Motor neuron (in vitro differentiated cells): ENCODE results near the gene SETD1B. TPM values are rescaled to one million over a fixed set of nuclear protein-coding genes. Genes with fewer than 3 reads are reported as not detected.
"Not testable (repeated sequence)": the region's sequence is repeated elsewhere in the genome, so short reads cannot be mapped to it uniquely, and the experiment has no call there.

Experiments used
- ATAC-seq, 8 experiments: fragments of 200-7000 bp; cut with Tn5 transposase; replicated peaks in 6 of 8; 2 replicates each; pipeline ENCODE4 v1.8.0; 2021; ENCODE audit warnings: mild to moderate bottlenecking in 8 of 8, moderate library complexity in 8 of 8
- H3K27ac ChIP-seq, 2 donors: fragments of 250-450 bp; sonication (Bioruptor Pico); 2 replicates each; pipeline ENCODE4 v1.9.0; 2021; ENCODE audit warnings: antibody characterized with exemption in 2 of 2, mild to moderate bottlenecking in 2 of 2, moderate library complexity in 1 of 2
- H3K4me1 ChIP-seq, 2 donors: fragments of 250-450 bp; sonication (Bioruptor Pico); replicated peaks in 1 of 2; 2 replicates each; pipeline ENCODE4 v1.6.1; 2021; ENCODE audit warnings: antibody characterized with exemption in 2 of 2, mild to moderate bottlenecking in 2 of 2, moderate library complexity in 1 of 2
- H3K4me3 ChIP-seq, 5 donors: fragments of 250-450 bp; sonication (Bioruptor Pico); 2 replicates each; pipeline ENCODE4 v1.9.0; 2021; ENCODE audit warnings: antibody characterized with exemption in 5 of 5, mild to moderate bottlenecking in 5 of 5, moderate library complexity in 4 of 5
- WGBS, 10 experiments: fragments of 450-650 bp; shearing (Covaris generic); methylation state at CpG; one replicate each; pipeline ENCODE4 v1.0.0; 2022; 5-methylcytosine and 5-hydroxymethylcytosine counted together
- in situ Hi-C, 9 experiments: fragments of 400-800 bp; cut with MboI; loops; one replicate each; pipeline ENCODE4 v1.15.0; 2021; ENCODE audit warnings: low sequenced_read_pairs in 9 of 9, low pct_unique_long_range_greater_than_20kb in 2 of 9; ENCODE audit not compliant: unreplicated experiment in 9 of 9
- total RNA-seq, 8 experiments: library from RNA; unstranded; fragments of 300-600 nt; gene quantifications; 2 replicates each; pipeline versions ENCODE4 v1.2.3 to v1.2.4, GENCODE V29; 2022

The SETD1B gene
- total RNA-seq, 8 experiments from 2014 or later = 3.1 to 16.2 (median 5.0) TPM

- in situ Hi-C loops = no loop called here
- 55 to 87% (median 70%) methylated on average over 1 to 8 of the region's 13 CpGs; no CpG with 5 or more reads in 2 of the 10 experiments for WGBS, 10 experiments
- H3K27ac ChIP-seq = no peak overlapping the region
- peaks cover 0 to 3% of the 10 kb centered on the region in 2 donors for H3K4me1 ChIP-seq
- no peak for ATAC-seq
- no peak overlapping the region for H3K4me3 ChIP-seq
These were observed 39.6 kb downstream of the SETD1B start for GRCh38 chr12:121843236-121843982.

GRCh38 chr12:121845701-121846100 lies 41.9 kb downstream of the SETD1B start:
- Histone ChIP-seq H3K4me3 (no peak overlapping the region), H3K4me1 (no peaks in the 10 kb centered on the region), H3K27ac (no peak overlapping the region)
- no peak for ATAC-seq
- in situ Hi-C loops = no loop called here
- 78 to 100% (median 100%) methylated on average over 1 of the region's 1 CpG; no CpG with 5 or more reads in 5 of the 10 experiments for WGBS, 10 experiments

GRCh38 chr12:121849211-121849610 lies 45.4 kb downstream of the SETD1B start:
- no peak for ATAC-seq
- no peak overlapping the region for H3K27ac ChIP-seq
- no peaks in the 10 kb centered on the region for H3K4me1 ChIP-seq
- no peak overlapping the region for H3K4me3 ChIP-seq
- in situ Hi-C loops = no loop called here
- WGBS, 10 experiments = 80 to 100% (median 94%) methylated on average over 1 to 6 of the region's 6 CpGs; no CpG with 5 or more reads in 2 of the 10 experiments

DNA sequence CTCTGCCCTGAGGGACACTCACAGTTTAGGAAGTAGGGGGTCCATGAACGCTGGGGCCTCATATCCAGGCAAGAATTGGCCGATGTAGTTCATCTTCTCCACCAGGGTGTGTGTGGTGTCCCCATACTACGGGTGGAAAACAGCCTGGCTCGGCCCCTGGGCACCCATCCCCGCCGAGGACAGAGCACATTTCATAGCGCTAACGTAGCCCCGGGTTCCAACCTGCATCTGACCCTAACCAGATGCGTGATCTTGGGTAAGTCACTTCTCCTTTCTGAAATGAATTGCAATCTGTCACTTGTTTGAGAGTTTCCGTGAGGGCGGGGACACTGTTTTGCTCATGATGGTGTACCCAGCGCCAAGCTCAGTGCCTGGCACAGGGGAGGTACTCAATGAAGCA lies 45.9 kb downstream of the SETD1B start:
- H3K4me3 ChIP-seq = no peak overlapping the region
- ATAC-seq = no peak
- 85 to 100% (median 92%) methylated on average over 1 to 5 of the region's 13 CpGs; no CpG with 5 or more reads in 6 of the 10 experiments for WGBS, 10 experiments
- no peaks in the 10 kb centered on the region for H3K4me1 ChIP-seq
- in situ Hi-C loops = no loop called here
- no peak overlapping the region for H3K27ac ChIP-seq

DNA sequence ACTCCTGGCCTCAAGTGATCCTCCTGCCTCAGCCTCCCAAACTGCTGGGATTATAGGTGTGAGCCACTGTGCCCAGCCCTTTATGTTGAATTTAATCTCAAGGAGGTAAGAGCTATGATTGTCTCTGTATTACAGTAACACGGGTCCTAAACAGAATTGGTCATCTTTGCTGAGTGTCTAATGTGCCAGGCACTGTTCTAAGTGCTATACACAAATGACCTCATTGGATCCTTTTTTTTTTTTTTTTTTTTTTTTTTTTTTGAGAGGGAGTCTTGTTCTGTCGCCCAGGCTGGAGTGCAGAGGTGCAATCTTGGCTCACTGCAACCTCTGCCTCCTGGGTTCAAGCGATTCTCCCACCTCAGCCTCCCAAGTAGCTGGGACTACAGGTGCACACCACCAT lies 48.6 kb downstream of the SETD1B start:
- in situ Hi-C loops = not testable (repeated sequence)

DNA sequence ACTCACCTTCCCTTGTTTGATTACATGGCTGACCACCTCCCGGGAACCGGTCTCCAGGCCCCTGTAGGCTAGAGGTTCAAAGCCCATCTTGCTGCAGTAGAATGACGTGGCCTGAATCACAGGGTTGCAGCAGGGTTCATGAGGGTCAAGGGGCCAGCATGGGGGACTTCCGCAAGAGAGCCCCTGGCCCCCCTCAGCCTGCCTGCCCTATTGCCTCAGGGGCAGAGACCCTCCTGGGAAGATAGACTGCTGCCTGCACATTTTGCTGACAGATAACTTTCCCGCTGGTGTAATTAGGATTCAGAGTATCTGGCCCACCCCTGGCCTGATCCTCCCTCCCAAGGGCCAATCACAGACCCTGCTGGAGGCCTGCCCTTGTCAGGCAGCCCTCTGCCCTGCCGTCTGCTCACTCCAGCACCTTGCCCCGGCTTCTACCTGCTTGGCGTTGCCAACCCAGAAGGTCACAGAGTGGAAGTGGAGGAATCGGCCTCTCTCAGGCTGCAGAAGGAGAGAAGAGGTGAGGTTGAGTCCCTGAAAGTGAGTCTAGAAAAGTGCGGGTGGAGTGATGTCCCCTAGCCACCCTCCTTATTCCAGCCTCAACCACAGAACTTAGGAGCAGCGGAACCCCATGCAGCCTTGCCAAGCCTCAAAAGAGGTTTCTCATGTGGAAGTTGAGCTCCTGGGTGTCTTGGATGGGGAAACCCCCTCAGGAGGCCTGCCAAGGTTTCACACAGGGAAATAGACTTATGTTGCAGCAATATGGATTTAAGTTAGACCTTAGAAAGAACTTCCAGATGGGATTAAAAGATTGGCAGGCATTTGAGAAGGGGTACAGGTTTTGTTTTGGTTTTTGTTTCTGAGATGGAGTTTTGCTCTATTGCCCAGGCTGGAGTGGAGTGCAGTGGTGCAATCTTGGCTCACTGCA lies 53.8 kb downstream of the SETD1B start:
- peak in 5 of 8 experiments; percentile 15 to 63 (median 55) for ATAC-seq
- H3K27ac ChIP-seq = no peak overlapping the region
- no peak overlapping the region for H3K4me3 ChIP-seq
- WGBS, 10 experiments = 25 to 80% (median 50%) methylated on average over 2 to 6 of the region's 11 CpGs; no CpG with 5 or more reads in 5 of the 10 experiments
- H3K4me1 ChIP-seq = peaks cover 22 to 27% of the 10 kb centered on the region in 2 donors
- in situ Hi-C loops = no loop called here

More for the DNA sequence above, 48.6 kb downstream of the SETD1B start:
- not testable (repeated sequence) for H3K4me1 ChIP-seq, ATAC-seq, H3K27ac ChIP-seq, H3K4me3 ChIP-seq
- WGBS, 10 experiments = 29 to 80% (median 61%) methylated on average over 1 to 3 of the region's 3 CpGs; no CpG with 5 or more reads in 4 of the 10 experiments

GRCh38 chr12:121858318-121858661 lies 54.5 kb downstream of the SETD1B start:
- 80 to 100% (median 90%) methylated on average over 1 to 7 of the region's 10 CpGs; no CpG with 5 or more reads in 3 of the 10 experiments for WGBS, 10 experiments
- ATAC-seq = no peak
- Histone ChIP-seq H3K4me1 (peaks cover 22 to 27% of the 10 kb centered on the region in 2 donors), H3K27ac (no peak overlapping the region), H3K4me3 (no peak overlapping the region)
- in situ Hi-C loops = no loop called here

GRCh38 chr12:121858662-121859572 lies 55.1 kb downstream of the SETD1B start, which contains the start of gene HPD:
Gene HPD (minus strand): TSS chr12:121858859. CDS start chr12:121858823, 36 bp downstream.
- WGBS, 10 experiments = 29 to 79% (median 49%) methylated on average over 2 to 11 of the region's 16 CpGs; no CpG with 5 or more reads in 2 of the 10 experiments
- in situ Hi-C loops = no loop called here
- Histone ChIP-seq H3K27ac (no peak within 1 kb of the TSS), H3K4me1 (peaks cover 22 to 27% of the 10 kb centered on the region in 2 donors), H3K4me3 (no peak within 1 kb of the TSS)
- ATAC-seq = peak; percentile 67 to 83 (median 74)

DNA sequence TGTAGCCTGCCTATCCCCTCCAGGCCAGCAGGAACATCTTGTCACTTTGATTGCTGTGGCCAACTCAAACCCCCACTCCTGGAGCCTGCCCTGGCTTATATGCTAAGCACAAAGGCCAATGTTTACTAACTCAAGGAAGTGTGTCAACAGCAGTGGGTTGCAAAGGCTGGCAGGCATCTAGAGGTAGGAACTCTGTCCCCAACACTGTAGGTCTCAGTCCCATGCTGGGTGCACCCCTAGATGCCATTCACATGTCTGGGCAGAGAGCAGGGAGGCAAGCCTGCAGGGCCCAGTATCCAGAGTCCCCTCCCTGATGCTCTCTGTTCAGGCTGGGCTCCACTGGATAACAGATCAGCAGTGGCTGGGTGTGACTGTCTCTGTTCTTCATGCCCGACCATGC lies 56.4 kb downstream of the SETD1B start:
- peaks cover 22 to 27% of the 10 kb centered on the region in 2 donors for H3K4me1 ChIP-seq
- no peak overlapping the region for H3K27ac ChIP-seq
- in situ Hi-C loops = no loop called here
- no peak overlapping the region for H3K4me3 ChIP-seq
- peak in 1 of 8 experiments; percentile 35 for ATAC-seq
- WGBS, 10 experiments = 100% methylated on average over 1 of the region's 1 CpG; no CpG with 5 or more reads in 9 of the 10 experiments

DNA sequence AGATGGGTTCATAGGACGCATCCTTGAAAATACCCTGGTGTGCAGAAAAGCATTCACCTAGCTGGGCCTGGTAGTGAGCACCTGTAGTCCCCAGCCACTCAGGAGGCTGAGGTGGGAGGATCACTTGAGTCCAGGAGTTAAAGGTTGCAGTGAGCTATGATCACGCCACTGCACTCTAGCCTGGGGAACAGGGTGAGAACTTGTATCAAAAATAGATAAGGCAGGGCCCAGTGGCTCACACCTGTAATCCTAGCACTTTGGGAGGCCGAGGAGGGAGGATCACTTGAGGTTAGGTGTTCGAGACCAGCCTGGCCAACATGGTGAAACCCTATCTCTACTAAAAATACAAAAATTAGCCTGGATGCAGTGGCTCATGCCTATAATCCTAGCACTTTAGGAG lies 56.9 kb downstream of the SETD1B start:
- WGBS, 10 experiments = 94 to 100% (median 100%) methylated on average over 1 to 2 of the region's 4 CpGs; no CpG with 5 or more reads in 7 of the 10 experiments
- H3K4me1 ChIP-seq = peaks cover 22 to 27% of the 10 kb centered on the region in 2 donors
- ATAC-seq, H3K27ac ChIP-seq, H3K4me3 ChIP-seq, in situ Hi-C loops: not testable (repeated sequence)

- peak; percentile 24 to 64 (median 50) for ATAC-seq
- no peak overlapping the region for H3K27ac ChIP-seq
These were observed 57.9 kb downstream of the SETD1B start for GRCh38 chr12:121861636-121862254.

DNA sequence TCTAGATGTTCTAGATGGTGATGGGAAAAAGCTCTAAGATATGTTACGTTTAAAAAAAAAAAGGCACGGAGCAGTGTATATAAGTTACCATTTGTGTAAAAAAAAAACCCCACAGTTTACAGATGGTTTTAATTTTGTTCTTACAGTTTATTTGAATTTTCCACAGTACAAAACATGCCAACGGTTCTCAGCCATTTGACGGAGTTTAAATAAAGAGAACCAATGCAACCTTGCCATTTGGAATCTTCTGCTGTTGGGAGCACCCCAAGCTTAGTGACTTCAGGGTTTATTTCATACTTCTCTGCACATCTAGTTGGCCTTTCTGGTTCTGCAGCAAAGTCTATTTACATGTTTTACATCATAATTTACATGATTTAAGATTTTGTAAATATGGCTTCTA lies 62.5 kb downstream of the SETD1B start:
- Histone ChIP-seq H3K4me1 (peaks cover 0 to 9% of the 10 kb centered on the region in 2 donors), H3K4me3 (no peak overlapping the region), H3K27ac (no peak overlapping the region)
- in situ Hi-C loops = no loop called here
- 16 to 100% (median 76%) methylated on average over 1 to 4 of the region's 4 CpGs for WGBS, 10 experiments
- peak in 1 of 8 experiments; percentile 71 for ATAC-seq

More at GRCh38 chr12:121861636-121862254, 57.9 kb downstream of the SETD1B start:
- H3K4me3 ChIP-seq = no peak overlapping the region
- in situ Hi-C loops = no loop called here
- peaks cover 22 to 27% of the 10 kb centered on the region in 2 donors for H3K4me1 ChIP-seq
- 0 to 45% (median 33%) methylated on average over 1 to 11 of the region's 11 CpGs; no CpG with 5 or more reads in 2 of the 10 experiments for WGBS, 10 experiments
